Spleen (tissue), 7 donors: ENCODE measurements around the gene MTFR2.

Source experiments
- CTCF ChIP-seq, 11 experiments: fragments of 200-600 bp in 7 of 11; fragments of 450-650 bp in 4 of 11; sonication (generic) in 4 of 11; IDR thresholded peaks in 8 of 11; conservative IDR thresholded peaks in 3 of 11; 1 replicate in 7 of 11; 2 replicates in 4 of 11; pipeline versions ENCODE4 v1.4.0 to v1.8.0; 2016 to 2021; ENCODE audit warnings: antibody characterized with exemption in 11 of 11, inconsistent platforms in 4 of 11, mild to moderate bottlenecking in 1 of 11
- POLR2A ChIP-seq, 3 donors: fragments of 450-650 bp; IDR thresholded peaks; one replicate each; pipeline ENCODE4 v1.5.1; 2017; ENCODE audit warnings: antibody characterized with exemption in 3 of 3, mild to moderate bottlenecking in 1 of 3
- POLR2AphosphoS5 ChIP-seq, 3 donors: sonication (generic); formaldehyde crosslinking; IDR thresholded peaks; one replicate each; pipeline ENCODE4 v1.5.1; 2017; ENCODE audit warnings: antibody characterized with exemption in 3 of 3
- donor health status: DM: no; HTN: no; CAD: no; lungs with moderate emphysema.
- donor health status: DM: no; HTN: no; CAD: no.
- donor health status: DM: no; HTN: no; CAD: no.

DNA sequence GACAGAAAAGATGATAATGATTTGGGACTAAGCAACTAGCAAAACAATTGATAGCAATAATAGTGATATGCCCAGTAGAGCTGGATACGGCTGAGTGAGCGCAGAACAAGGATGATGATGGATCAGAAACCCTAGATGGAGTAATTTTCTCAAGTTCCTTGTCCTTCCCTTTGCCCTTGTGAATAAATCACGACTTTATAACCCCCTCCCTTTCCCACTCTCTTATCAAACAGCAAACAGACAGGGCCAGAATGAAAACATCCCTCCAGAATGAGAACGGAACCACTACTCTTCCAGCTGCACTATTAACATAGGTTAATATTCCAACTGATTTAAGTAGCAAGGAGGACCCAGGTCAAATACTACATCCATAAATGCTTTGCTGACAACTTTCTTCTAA lies 1.3 kb upstream of the MTFR2 start:
- no peak for TF ChIP-seq CTCF (IDR thresholded peaks at IDR 0.05 in 8 of 11, conservative IDR thresholded peaks at IDR 0.05 in 3 of 11)
- TF ChIP-seq POLR2AphosphoS5 (IDR thresholded peaks at IDR 0.05) = no peak
- no peak for TF ChIP-seq POLR2A (IDR thresholded peaks at IDR 0.05)
